Endodermal cell (in vitro differentiated cells): ENCODE results near the gene SLC22A3. TPM values are rescaled to one million over a fixed set of nuclear protein-coding genes. Genes with fewer than 3 reads are reported as not detected.

Experiments used
- DNase-seq: peaks from one replicate; pipeline ENCODE4 v3.0.0-alpha.2; 2017
- H3K27ac ChIP-seq: 2 replicates; pipeline ENCODE4 v1.5.1; 2013; ENCODE audit warnings: mild to moderate bottlenecking, low read depth, low read length, moderate library complexity
- H3K27me3 ChIP-seq: 2 replicates; pipeline ENCODE4 v1.6.1; 2013; ENCODE audit warnings: mild to moderate bottlenecking, low read length, moderate library complexity; ENCODE audit not compliant: insufficient read depth, control insufficient read depth, poor library complexity, severe bottlenecking
- H3K36me3 ChIP-seq: 2 replicates; pipeline ENCODE4 v1.7.0; 2013; ENCODE audit warnings: mild to moderate bottlenecking, low read length, moderate library complexity; ENCODE audit not compliant: control insufficient read depth, insufficient read depth
- H3K4me1 ChIP-seq: one replicate; pipeline ENCODE4 v1.7.0; 2013; ENCODE audit warnings: low read length; ENCODE audit not compliant: control insufficient read depth, insufficient read depth
- H3K4me3 ChIP-seq: 2 replicates; pipeline ENCODE4 v1.5.1; 2013; ENCODE audit warnings: mild to moderate bottlenecking, low read length, moderate library complexity
- H3K9ac ChIP-seq: 2 replicates; pipeline ENCODE4 v1.6.1; 2013; ENCODE audit warnings: mild to moderate bottlenecking, low read length, moderate library complexity; ENCODE audit not compliant: poor library complexity, severe bottlenecking; ENCODE audit errors: extremely low read depth
- H3K9me3 ChIP-seq: 2 replicates; pipeline ENCODE4 v1.6.1; 2013; ENCODE audit warnings: mild to moderate bottlenecking, low read length, moderate library complexity; ENCODE audit not compliant: control insufficient read depth
- H3K27ac Mint-ChIP-seq: 2 replicates; pipeline ENCODE4 v1.8.0; 2020; ENCODE audit warnings: mixed read lengths
- H3K27me3 Mint-ChIP-seq: 2 replicates; pipeline ENCODE4 v1.8.0; 2021; ENCODE audit warnings: mild to moderate bottlenecking, mixed read lengths; ENCODE audit not compliant: insufficient read depth
- H3K36me3 Mint-ChIP-seq: 2 replicates; pipeline ENCODE4 v1.8.0; 2020; ENCODE audit warnings: low read depth, mixed read lengths
- H3K4me1 Mint-ChIP-seq: 2 replicates; pipeline ENCODE4 v1.8.0; 2020; ENCODE audit warnings: mixed read lengths
- H3K4me3 Mint-ChIP-seq: 2 replicates; pipeline ENCODE4 v1.8.0; 2020; ENCODE audit warnings: mild to moderate bottlenecking, moderate library complexity, mixed read lengths
- H3K9me3 Mint-ChIP-seq: 2 replicates; pipeline ENCODE4 v1.8.0; 2020; ENCODE audit warnings: mild to moderate bottlenecking, mixed read lengths
- CTCF ChIP-seq: fragments of 200-600 bp; sonication (generic); conservative IDR thresholded peaks from 2 replicates; pipeline ENCODE4 v1.5.0; 2021; ENCODE audit warnings: antibody characterized with exemption, mild to moderate bottlenecking
- WGBS, 2 experiments: methylation state at CpG; one replicate each; pipeline versions ENCODE4 v1.1.5 to v1.1.7; 2013; ENCODE audit warnings: missing lambda C conversion rate in 2 of 2, mixed read lengths in 1 of 2; ENCODE audit not compliant: insufficient coverage in 1 of 2, insufficient read length in 1 of 2; 5-methylcytosine and 5-hydroxymethylcytosine counted together
- total RNA-seq, 2 donors: library from RNA; stranded (reverse); fragmentation: NEBNext Ultra II Directional in 1 of 2; extraction: Animal tissue kit (Norgen Biotek cat#: 25700) in 1 of 2; gene quantifications; 2 replicates in 1 of 2; 3 replicates in 1 of 2; pipeline ENCODE4 v1.2.1, GENCODE V29; 2021

SLC22A3 gene
- total RNA-seq, 2 donors from 2014 or later = 3.1 to 7.4 TPM

GRCh38 chr6:160378218-160378617, 30.0 kb downstream of the SLC22A3 start:
- Histone ChIP-seq H3K36me3 (no peaks in the 10 kb centered on the region), H3K4me3 (peak overlapping the region; percentile 46), H3K9ac (no peak overlapping the region), H3K9me3 (peaks cover 12% of the 10 kb centered on the region), H3K27me3 (no peaks in the 10 kb centered on the region), H3K27ac (no peak overlapping the region), H3K4me1 (peaks cover 5% of the 10 kb centered on the region)
- peaks cover 12% of the 10 kb centered on the region for H3K4me1 Mint-ChIP-seq
- WGBS, 2 experiments = 90 to 96% methylated on average over 3 to 4 of the region's 5 CpGs
- no peak overlapping the region for H3K27ac Mint-ChIP-seq
- no peak for TF ChIP-seq CTCF
- no peak for DNase-seq
- peaks cover 23% of the 10 kb centered on the region for H3K9me3 Mint-ChIP-seq
- H3K36me3 Mint-ChIP-seq = peaks cover 2% of the 10 kb centered on the region
- H3K27me3 Mint-ChIP-seq = no peaks in the 10 kb centered on the region
- H3K4me3 Mint-ChIP-seq = no peak overlapping the region

- no peak for DNase-seq
- H3K9me3 Mint-ChIP-seq = peaks cover 20% of the 10 kb centered on the region
- no peaks in the 10 kb centered on the region for H3K36me3 Mint-ChIP-seq
- Histone ChIP-seq H3K27me3 (no peaks in the 10 kb centered on the region), H3K9ac (no peak overlapping the region), H3K4me1 (peaks cover 5% of the 10 kb centered on the region), H3K27ac (no peak overlapping the region), H3K36me3 (no peaks in the 10 kb centered on the region), H3K9me3 (peaks cover 12% of the 10 kb centered on the region), H3K4me3 (no peak overlapping the region)
- no peaks in the 10 kb centered on the region for H3K27me3 Mint-ChIP-seq
- no peak for TF ChIP-seq CTCF
- H3K4me1 Mint-ChIP-seq = peaks cover 10% of the 10 kb centered on the region
- no peak overlapping the region for H3K4me3 Mint-ChIP-seq
- 95 to 96% methylated on average over 3 to 4 of the region's 4 CpGs for WGBS, 2 experiments
- H3K27ac Mint-ChIP-seq = no peak overlapping the region
These were observed 30.7 kb downstream of the SLC22A3 start for GRCh38 chr6:160378882-160379281.

GRCh38 chr6:160379466-160379865, 31.3 kb downstream of the SLC22A3 start:
- no peak overlapping the region for H3K27ac Mint-ChIP-seq
- Histone ChIP-seq H3K27ac (no peak overlapping the region), H3K4me1 (peaks cover 5% of the 10 kb centered on the region), H3K27me3 (no peaks in the 10 kb centered on the region), H3K9me3 (peaks cover 12% of the 10 kb centered on the region), H3K9ac (no peak overlapping the region), H3K36me3 (no peaks in the 10 kb centered on the region), H3K4me3 (no peak overlapping the region)
- H3K27me3 Mint-ChIP-seq = no peaks in the 10 kb centered on the region
- H3K4me3 Mint-ChIP-seq = no peak overlapping the region
- H3K4me1 Mint-ChIP-seq = peaks cover 10% of the 10 kb centered on the region
- peaks cover 18% of the 10 kb centered on the region for H3K9me3 Mint-ChIP-seq
- no peak for DNase-seq
- H3K36me3 Mint-ChIP-seq = no peaks in the 10 kb centered on the region
- no peak for TF ChIP-seq CTCF
